ENCODE data around the gene TRAF3IP1.

DNA sequence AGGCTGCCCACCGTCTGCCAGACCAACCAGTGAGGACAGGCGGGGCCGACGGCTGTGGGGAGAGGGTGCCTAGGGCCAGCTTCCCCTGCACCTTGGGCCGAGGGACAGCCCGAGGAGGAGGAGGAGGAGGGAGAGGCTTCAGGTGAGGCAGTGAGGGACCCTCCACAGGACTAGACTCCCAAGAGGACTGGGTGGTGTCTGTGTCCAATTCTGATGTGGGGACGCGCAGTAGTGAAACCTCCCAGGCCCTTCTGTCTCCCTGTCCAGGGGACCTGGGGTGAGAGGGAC is 86.6 kb downstream of the TRAF3IP1 start:
- TF ChIP-seq, protein P1, sequence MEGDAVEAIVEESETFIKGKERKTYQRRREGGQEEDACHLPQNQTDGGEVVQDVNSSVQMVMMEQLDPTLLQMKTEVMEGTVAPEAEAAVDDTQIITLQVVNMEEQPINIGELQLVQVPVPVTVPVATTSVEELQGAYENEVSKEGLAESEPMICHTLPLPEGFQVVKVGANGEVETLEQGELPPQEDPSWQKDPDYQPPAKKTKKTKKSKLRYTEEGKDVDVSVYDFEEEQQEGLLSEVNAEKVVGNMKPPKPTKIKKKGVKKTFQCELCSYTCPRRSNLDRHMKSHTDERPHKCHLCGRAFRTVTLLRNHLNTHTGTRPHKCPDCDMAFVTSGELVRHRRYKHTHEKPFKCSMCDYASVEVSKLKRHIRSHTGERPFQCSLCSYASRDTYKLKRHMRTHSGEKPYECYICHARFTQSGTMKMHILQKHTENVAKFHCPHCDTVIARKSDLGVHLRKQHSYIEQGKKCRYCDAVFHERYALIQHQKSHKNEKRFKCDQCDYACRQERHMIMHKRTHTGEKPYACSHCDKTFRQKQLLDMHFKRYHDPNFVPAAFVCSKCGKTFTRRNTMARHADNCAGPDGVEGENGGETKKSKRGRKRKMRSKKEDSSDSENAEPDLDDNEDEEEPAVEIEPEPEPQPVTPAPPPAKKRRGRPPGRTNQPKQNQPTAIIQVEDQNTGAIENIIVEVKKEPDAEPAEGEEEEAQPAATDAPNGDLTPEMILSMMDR (IDR thresholded peaks at IDR 0.05) = no peak
- TF ChIP-seq POLR2A (IDR thresholded peaks at IDR 0.05) = no peak

Measured in uterus (tissue), 2 donors.